ENCODE measurements around the gene TMEM38B. TPM values are rescaled to one million over a fixed set of nuclear protein-coding genes. Genes with fewer than 3 reads are reported as not detected.
"Not testable (repeated sequence)": the region's sequence is repeated elsewhere in the genome, so short reads cannot be mapped to it uniquely, and the experiment has no call there.

The TMEM38B gene
- total RNA-seq, 2 donors from 2014 or later, result 16.7 to 27.5 TPM

DNA sequence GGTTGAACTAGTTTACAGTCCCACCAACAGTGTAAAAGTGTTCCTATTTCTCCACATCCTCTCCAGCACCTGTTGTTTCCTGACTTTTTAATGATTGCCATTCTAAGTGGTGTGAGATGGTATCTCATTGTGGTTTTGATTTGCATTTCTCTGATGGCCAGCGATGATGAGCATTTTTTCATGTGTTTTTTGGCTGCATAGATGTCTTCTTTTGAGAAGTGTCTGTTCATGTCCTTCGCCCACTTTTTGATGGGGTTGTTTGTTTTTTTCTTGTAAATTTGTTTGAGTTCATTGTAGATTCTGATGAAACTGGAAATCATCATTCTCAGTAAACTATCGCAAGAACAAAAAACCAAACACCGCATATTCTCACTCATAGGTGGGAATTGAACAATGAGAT is 9.3 kb downstream of the TMEM38B start:
- H3K36me3 Mint-ChIP-seq; H3K9me3 Mint-ChIP-seq; H3K27ac Mint-ChIP-seq; DNase-seq (ENCODE audit: low spot score in 2 of 2); ATAC-seq: not testable (repeated sequence)

DNA sequence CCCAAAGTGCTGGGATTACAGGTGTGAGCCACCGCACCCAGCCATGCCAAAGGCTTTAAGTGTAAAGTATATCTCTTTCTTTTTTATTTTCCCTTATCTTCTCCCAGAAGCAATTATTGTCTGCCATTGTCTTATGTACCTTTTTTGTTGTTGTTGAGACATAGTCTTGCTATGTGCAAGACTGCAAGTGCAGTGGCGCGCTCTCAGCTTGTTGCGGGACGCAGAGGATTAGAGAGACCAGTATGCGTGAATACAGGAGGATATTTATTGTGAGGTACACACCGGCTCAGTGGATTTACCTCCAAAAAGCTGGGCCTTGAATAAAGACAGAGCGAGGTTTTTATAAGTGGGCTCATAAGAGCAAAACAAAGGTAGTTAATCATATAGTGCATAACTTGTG is 11.8 kb downstream of the TMEM38B start:
- DNase-seq (ENCODE audit: low spot score in 2 of 2), result no peak
- Mint-ChIP-seq H3K36me3 (no peaks in the 10 kb centered on the region), H3K9me3 (no peaks in the 10 kb centered on the region), H3K27ac (no peak overlapping the region)
- ATAC-seq, result no peak

DNA sequence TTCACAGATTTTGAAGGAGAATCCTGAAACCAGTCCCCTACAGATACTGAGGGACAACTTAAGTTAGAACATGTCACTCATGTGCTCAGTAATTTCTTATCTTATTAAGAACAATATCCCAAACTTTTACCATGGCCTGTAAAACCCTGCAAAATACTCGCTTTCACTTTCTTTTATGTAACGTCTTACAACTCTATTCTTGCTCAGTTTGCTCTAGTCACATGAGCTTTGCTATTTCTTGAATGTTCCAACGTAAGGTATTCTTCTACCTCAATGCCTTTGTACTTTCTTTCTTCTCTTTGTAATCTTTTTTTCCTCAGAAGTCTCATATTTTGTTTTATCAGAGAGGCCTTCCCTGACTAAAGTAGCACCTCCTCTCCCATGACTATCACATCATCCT is 14.1 kb downstream of the TMEM38B start:
- no peaks in the 10 kb centered on the region for H3K36me3 Mint-ChIP-seq
- no peak for ATAC-seq

DNA sequence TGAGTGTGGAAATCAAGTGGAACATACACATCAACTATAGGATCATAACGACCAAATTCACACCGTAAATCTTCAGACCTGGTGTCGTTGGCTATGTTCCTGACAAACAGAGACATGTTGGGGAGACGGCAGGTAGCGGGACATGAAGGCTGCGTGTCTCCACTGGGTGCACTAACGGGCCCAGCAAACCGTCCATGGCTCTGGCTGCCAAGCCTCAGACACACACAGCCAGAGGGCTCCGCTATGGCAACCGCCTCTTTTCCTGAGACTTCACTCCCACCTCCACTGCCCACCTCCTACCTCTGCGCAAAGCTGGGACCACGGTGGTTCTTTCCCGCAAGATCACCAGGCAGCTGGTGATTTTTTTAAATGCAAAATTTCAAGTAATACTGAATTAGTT is 16.3 kb downstream of the TMEM38B start:
- Mint-ChIP-seq H3K27ac (no peak overlapping the region), H3K9me3 (no peaks in the 10 kb centered on the region), H3K36me3 (no peaks in the 10 kb centered on the region)
- ATAC-seq, result no peak
- no peak for DNase-seq (ENCODE audit: low spot score in 2 of 2)

More for the DNA sequence above, 14.1 kb downstream of the TMEM38B start:
- DNase-seq (ENCODE audit: low spot score in 2 of 2), result no peak
- Mint-ChIP-seq H3K9me3 (no peaks in the 10 kb centered on the region), H3K27ac (peak overlapping the region; percentile 13 to 17)

DNA sequence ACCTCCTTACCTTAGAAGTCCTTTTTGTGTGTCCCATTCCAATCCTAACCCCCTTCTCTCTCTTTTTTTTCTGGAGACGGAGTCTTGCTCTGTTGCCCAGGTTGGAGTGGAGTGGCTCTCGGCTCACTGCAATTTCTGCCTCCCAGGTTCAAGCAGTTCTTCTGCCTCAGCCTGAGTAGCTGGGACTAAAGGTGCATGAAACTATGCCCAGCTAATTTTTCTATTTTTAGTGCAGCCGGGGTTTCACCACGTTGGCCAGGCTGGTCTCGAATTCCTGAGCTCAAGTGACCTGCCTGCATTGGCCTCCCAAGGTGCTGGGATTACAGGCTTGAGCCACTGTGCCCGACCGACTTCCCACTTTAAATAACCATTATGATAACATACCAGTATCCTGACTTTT is 17.5 kb downstream of the TMEM38B start:
- H3K27ac Mint-ChIP-seq, result no peak overlapping the region
- no peak for ATAC-seq
- H3K36me3 Mint-ChIP-seq, result no peaks in the 10 kb centered on the region
- no peaks in the 10 kb centered on the region for H3K9me3 Mint-ChIP-seq
- no peak for DNase-seq (ENCODE audit: low spot score in 2 of 2)

DNA sequence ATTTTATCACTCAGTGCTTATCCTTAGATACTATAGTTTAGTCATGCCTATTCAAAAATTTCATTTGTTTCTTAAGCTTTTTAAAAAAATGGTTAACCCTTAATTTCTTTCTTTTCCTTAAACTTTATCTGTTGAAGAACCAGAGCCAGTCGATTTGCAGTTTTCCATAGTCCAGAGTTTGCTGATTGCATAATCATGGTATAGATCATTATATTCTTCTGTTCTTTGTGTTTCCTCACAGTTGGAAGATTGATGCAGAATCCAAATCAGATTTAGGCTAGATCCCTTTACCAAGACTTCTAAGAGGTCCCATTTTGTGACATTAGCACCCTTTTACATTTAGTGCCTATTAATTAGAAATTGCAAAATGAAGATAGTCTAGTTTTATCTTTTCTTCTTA is 18.0 kb downstream of the TMEM38B start:
- no peak overlapping the region for H3K27ac Mint-ChIP-seq
- H3K36me3 Mint-ChIP-seq, result no peaks in the 10 kb centered on the region
- H3K9me3 Mint-ChIP-seq, result no peaks in the 10 kb centered on the region
- no peak for ATAC-seq
- no peak for DNase-seq (ENCODE audit: low spot score in 2 of 2)

DNA sequence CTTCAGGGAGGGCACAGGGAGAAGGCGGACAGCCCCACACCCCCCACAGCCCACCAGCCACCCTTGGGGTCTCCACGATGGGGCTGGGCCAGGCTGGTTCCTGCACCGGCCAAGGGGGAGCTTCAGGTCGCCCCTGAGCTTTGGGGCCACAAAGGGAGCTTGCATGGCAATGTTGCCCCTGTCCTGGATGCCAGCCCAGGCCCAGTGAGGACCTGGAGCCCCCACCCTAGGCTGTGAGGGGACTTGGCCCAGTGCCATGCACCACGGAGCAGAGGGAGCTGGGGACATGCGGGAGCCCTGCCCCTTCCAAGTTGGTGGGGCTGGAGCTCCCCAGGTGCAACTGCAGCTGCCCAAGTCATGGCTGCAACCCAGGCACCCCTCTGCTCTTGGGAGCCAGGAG is 18.4 kb downstream of the TMEM38B start:
- ATAC-seq (no peak), DNase-seq (ENCODE audit: low spot score in 2 of 2) (no peak)
- Mint-ChIP-seq H3K9me3 (no peaks in the 10 kb centered on the region), H3K36me3 (no peaks in the 10 kb centered on the region), H3K27ac (no peak overlapping the region)

DNA sequence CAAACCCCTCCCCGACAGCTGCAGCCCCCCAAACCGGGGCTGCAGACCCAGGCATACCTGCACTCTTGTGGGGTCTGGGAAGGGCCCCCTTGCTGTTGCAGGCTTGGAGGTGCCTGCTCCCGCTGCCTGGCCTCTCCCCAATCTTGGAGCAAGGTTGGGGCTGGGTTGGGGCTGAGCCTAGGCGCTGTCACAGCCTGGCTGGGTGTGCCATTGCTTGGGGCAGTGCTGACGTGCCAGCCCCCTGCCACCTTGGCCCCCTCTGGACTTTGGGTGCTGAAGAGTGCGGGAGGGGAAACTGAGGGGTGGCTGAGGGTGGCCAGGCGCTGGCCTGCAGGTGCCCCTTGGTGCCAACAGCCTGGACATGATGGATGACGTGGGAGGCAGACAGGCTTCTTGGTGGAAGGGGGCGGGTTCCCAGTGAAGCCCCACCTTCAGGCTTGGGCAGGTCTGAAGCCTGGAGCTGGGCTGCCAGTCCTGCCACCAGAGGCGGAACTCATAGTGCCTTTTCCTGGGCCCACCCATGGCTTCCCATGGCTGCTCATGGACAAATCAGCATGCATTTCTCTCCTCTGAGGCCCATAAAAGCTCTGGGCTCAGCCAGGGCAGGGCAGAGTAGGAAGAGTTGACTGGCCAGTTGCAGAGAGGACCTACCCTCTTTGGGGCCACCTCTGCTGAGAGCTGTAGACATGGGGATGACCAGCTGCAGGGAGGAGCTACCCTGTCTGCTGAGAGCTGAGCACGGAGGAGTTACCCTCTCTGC is 19.1 kb downstream of the TMEM38B start:
- ATAC-seq, result no peak
- no peak overlapping the region for H3K27ac Mint-ChIP-seq
- DNase-seq (ENCODE audit: low spot score in 2 of 2), result no peak
- no peaks in the 10 kb centered on the region for H3K9me3 Mint-ChIP-seq
- no peaks in the 10 kb centered on the region for H3K36me3 Mint-ChIP-seq

DNA sequence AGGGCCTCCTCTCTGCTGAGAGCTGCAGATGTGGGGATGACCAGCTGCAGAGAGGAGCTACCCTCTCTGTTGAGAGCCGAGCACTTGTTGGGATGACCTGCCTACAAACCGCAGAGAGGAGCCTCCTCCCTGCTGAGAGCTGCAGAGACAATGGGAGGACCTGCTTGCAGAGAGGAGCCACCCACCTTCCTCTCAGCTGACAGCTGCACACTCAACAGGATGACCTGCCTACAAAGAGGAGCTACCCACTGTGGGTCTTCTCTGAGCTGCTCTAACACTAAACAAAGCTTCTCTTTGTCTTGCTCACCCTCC is 19.6 kb downstream of the TMEM38B start:
- ATAC-seq, result no peak
- Mint-ChIP-seq H3K27ac (no peak overlapping the region), H3K36me3 (no peaks in the 10 kb centered on the region), H3K9me3 (no peaks in the 10 kb centered on the region)
- no peak for DNase-seq (ENCODE audit: low spot score in 2 of 2)

DNA sequence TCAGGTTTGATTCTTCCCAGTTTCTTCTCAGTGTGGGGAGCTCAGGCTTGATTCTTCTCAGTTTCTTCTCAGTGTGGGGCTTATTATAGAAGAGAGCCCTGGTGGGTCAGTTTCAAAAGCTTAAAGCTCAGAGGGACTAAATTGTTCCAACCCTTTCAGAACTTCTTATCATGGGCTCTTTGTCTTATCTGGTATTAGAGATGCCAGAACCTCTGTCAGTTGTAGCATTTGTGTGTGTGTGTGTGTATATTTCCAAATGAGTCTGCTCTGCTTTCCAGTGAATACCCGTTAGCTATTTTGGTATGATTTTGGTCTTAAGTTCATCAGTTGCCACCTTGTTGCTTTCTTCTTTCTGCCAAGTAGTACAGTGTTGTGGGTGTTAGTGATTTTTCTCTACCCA is 21.8 kb downstream of the TMEM38B start:
- Mint-ChIP-seq H3K9me3 (no peaks in the 10 kb centered on the region), H3K27ac (no peak overlapping the region), H3K36me3 (no peaks in the 10 kb centered on the region)
- ATAC-seq (no peak), DNase-seq (ENCODE audit: low spot score in 2 of 2) (no peak)

DNA sequence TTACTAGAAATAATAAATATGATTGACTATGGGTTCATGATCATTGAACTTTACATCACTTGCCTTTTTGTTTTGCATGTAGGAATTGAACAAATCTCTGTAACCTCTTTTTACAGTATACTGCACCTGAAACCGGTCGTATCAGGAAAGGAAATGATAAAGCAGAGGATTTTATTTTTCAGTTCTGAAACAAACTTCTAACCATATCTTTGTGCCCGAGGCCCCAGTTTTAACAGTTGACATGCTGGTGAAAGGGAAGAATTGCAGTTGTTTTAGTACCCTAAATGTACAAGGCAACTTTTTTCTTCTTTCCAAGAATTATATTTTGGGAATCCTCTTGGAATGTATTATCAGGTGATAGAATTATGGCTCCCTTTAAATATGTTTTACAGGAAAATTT is 27.8 kb downstream of the TMEM38B start:
- H3K36me3 Mint-ChIP-seq, result peaks cover 0 to 3% of the 10 kb centered on the region in 2 donors
- DNase-seq (ENCODE audit: low spot score in 2 of 2) (no peak), ATAC-seq (no peak)
- H3K9me3 Mint-ChIP-seq, result no peaks in the 10 kb centered on the region
- no peak overlapping the region for H3K27ac Mint-ChIP-seq

DNA sequence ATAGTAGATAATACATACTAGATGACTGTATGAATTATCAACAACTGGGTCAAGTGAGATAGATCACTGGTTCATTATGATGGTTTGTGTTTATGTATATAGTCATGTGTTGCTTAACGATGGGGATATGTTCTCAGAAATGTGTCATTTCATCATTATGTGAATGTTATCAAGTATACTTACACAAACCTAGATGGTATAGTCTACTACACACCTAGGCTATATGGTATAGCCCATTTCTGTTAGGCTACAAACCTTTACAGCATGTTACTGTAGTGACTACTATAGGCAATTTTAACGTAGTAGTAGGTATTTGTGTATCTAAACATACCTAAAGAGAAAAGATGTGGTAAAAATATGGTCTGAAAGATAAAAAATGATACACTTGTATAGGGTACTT is 31.0 kb downstream of the TMEM38B start:
- ATAC-seq (peak in 1 of 2 donors; percentile 24), DNase-seq (ENCODE audit: low spot score in 2 of 2) (no peak)
- H3K36me3 Mint-ChIP-seq, result peaks cover 19 to 28% of the 10 kb centered on the region in 2 donors
- no peak overlapping the region for H3K27ac Mint-ChIP-seq
- no peaks in the 10 kb centered on the region for H3K9me3 Mint-ChIP-seq

DNA sequence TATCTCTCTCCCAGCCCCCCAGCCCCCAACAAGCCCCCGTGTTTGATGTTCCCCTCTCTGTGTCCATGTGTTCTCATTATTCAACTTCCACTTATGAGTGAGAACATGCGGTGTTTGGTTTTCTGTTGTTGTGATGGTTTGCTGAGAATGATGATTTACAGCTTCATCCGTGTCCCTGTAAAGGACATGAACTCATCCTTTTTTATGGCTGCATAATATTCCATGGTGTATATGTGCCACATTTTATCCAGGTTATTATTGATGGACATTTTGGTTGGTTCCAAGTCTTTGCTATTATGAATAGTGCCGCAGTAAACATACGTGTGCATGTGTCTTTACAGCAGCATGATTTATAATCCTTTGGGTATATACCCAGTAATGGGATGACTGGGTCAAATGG is 33.9 kb downstream of the TMEM38B start:
- not testable (repeated sequence) for ATAC-seq; H3K27ac Mint-ChIP-seq; DNase-seq (ENCODE audit: low spot score in 2 of 2)
- Mint-ChIP-seq H3K9me3 (peaks cover 9 to 12% of the 10 kb centered on the region in 2 donors), H3K36me3 (peaks cover 34 to 54% of the 10 kb centered on the region in 2 donors)

DNA sequence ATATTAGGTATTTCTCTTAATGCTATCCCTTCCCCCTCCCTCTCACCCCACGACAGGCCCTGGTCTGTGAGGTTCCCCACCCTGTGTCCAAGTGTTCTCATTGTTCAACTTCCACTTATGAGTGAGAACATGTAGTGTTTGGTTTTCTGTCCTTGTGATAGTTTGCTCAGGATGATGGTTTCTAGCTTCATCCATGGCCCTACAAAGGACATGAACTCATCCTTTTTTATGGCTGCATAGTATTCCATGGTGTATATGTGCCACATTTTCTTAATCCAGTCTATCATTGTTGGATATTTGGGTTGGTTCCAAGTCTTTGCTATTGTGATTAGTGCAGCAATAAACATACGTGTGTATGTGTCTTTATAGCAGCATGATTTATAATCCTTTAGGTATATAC is 37.1 kb downstream of the TMEM38B start:
- not testable (repeated sequence) for ATAC-seq; DNase-seq (ENCODE audit: low spot score in 2 of 2); H3K27ac Mint-ChIP-seq
- Mint-ChIP-seq H3K9me3 (peaks cover 24 to 33% of the 10 kb centered on the region in 2 donors), H3K36me3 (peaks cover 63 to 84% of the 10 kb centered on the region in 2 donors)

DNA sequence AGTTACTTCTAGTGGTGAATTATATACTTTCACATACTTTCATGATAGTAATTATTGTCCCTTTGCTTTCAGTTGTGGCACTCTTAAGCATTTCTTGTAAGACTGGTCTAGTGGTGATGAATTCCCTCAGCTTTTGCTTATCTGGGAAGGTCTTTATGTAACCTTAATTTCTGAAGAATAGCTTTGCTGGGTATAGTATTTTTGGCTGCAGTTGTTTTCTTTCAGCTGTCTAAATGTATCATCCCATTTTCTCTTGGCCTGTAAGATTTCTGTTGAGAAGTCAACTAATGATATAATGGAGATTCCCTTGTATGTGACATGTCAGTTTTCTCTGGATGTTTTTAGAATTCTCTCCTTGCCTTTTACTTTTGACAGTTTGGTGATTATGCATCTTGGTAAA is 41.0 kb downstream of the TMEM38B start:
- peaks cover 26 to 36% of the 10 kb centered on the region in 2 donors for H3K9me3 Mint-ChIP-seq
- no peak overlapping the region for H3K27ac Mint-ChIP-seq
- no peak for DNase-seq (ENCODE audit: low spot score in 2 of 2)
- no peak for ATAC-seq
- H3K36me3 Mint-ChIP-seq, result peaks cover 58 to 73% of the 10 kb centered on the region in 2 donors

DNA sequence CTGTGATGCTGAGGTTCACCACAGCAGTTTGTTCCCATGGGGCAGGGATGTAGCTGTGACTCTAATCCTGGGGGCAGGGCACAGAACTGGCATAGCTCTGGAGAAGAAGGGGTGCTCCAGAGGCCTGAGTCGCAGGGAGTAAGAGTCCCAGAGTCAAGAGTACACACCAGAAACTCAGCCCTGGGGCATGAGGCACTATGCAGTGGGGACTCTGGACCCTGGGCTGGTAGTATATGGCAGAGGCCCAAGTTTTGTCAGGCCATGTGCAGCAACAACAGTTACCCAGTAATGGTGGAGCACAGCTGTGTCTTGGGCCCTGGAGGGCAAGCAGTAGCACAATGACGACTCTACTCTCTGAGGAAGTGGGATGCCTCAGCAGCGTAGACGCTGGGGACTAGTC is 42.9 kb downstream of the TMEM38B start:
- Mint-ChIP-seq H3K36me3 (peaks cover 53 to 66% of the 10 kb centered on the region in 2 donors), H3K9me3 (peaks cover 21 to 31% of the 10 kb centered on the region in 2 donors), H3K27ac (no peak overlapping the region)
- DNase-seq (ENCODE audit: low spot score in 2 of 2) (no peak), ATAC-seq (no peak)

DNA sequence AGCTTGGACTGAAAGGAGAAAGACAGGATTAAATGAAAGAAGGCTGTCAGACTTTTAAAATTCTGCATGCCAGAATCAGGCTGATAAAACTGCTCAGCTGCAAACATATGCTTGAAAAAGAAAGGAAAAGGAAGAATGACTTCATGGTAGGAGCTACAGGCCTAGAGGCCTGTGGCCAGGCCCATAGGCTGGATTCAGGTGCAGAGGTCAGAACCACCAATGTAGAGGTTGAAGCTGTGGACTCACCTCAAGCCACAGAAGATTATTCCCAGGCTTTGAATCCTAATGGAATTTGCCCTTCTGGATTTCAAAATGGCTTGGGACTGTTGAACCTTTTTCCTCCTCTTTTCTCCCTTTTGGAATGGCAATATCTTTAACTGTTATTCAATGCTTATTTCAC is 47.7 kb downstream of the TMEM38B start:
- Mint-ChIP-seq H3K9me3 (no peaks in the 10 kb centered on the region), H3K36me3 (peaks cover 7 to 21% of the 10 kb centered on the region in 2 donors), H3K27ac (no peak overlapping the region)
- ATAC-seq (no peak), DNase-seq (ENCODE audit: low spot score in 2 of 2) (no peak)

DNA sequence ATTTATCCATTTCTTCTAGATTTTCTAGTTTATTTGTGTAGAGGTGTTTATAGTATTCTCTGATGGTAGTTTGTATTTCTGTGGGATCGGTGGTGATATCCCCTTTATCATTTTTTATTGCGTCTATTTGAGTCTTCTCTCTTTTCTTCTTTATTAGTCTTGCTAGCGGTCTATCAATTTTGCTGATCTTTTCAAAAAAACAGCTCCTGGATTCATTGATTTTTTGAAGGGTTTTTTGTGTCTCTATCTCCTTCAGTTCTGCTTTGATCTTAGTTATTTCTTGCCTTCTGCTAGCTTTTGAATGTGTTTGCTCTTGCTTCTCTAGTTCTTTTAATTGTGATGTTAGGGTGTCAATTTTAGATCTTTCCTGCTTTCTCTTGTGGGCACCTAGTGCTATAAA is 53.0 kb downstream of the TMEM38B start:
- H3K27ac Mint-ChIP-seq; ATAC-seq; DNase-seq (ENCODE audit: low spot score in 2 of 2): not testable (repeated sequence)
- Mint-ChIP-seq H3K36me3 (peaks cover 37 to 41% of the 10 kb centered on the region in 2 donors), H3K9me3 (peaks cover 10 to 11% of the 10 kb centered on the region in 2 donors)

All from activated naive CD4-positive, alpha-beta T cell treated with anti-CD3 and anti-CD28 coated beads, Interleukin-2, amount 50 U/mL, for 72 hours (primary cell).